Neural progenitor cell (in vitro differentiated cells): ENCODE results near the gene EHD2.

Source experiments
- EZH2phosphoT487 ChIP-seq: fragments of 200-600 bp; sonication (generic); IDR thresholded peaks from 2 replicates; pipeline ENCODE4 v1.6.1; 2017; ENCODE audit warnings: antibody characterized with exemption
- TF ChIP-seq, protein P1 (sequence below): fragments of 200-600 bp; sonication (generic); IDR thresholded peaks from 2 replicates; pipeline ENCODE4 v1.5.1; 2017; ENCODE audit warnings: antibody characterized with exemption, mild to moderate bottlenecking

DNA sequence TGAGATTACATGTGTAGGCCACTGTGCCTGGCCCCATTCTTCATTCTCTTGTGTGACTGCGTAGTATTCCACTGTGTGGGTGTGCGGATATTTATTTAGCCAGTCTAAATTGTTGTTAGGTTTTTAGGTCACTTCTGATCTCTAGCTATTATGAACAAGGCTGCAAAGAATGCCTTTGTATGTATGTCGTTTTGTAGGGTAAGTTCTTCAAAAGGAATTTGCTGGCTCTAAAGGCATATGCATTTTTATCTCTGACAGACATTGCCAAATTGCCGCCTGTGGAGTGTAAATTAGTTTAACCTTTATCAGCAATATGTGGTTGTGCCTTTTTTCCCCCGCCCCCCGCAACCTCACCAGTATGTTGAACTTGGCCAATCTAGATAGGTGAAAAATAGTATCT is 30.3 kb upstream of the EHD2 start:
- TF ChIP-seq, protein P1, sequence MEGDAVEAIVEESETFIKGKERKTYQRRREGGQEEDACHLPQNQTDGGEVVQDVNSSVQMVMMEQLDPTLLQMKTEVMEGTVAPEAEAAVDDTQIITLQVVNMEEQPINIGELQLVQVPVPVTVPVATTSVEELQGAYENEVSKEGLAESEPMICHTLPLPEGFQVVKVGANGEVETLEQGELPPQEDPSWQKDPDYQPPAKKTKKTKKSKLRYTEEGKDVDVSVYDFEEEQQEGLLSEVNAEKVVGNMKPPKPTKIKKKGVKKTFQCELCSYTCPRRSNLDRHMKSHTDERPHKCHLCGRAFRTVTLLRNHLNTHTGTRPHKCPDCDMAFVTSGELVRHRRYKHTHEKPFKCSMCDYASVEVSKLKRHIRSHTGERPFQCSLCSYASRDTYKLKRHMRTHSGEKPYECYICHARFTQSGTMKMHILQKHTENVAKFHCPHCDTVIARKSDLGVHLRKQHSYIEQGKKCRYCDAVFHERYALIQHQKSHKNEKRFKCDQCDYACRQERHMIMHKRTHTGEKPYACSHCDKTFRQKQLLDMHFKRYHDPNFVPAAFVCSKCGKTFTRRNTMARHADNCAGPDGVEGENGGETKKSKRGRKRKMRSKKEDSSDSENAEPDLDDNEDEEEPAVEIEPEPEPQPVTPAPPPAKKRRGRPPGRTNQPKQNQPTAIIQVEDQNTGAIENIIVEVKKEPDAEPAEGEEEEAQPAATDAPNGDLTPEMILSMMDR = no peak
- TF ChIP-seq EZH2phosphoT487 = no peak
